Left lobe of liver (tissue), 2 donors: Measurements from ENCODE around the gene USP6NL. TPM values are rescaled to one million over a fixed set of nuclear protein-coding genes. Genes with fewer than 3 reads are reported as not detected.

ENCODE experiments used
- ATAC-seq: fragments of 200-7000 bp; cut with Tn5 transposase; one replicate; pipeline ENCODE4 v1.9.1; 2020; ENCODE audit warnings: mild to moderate bottlenecking, moderate library complexity
- DNase-seq: peaks from one replicate; pipeline ENCODE4 v3.0.0-alpha.2; 2020; ENCODE audit warnings: low spot score
- total RNA-seq: library from RNA; stranded (reverse); gene quantifications from one replicate; pipeline ENCODE4 v1.2.1, GENCODE V29; 2021
- donor health status: DM: no; HTN: no; CAD: no; lungs with moderate emphysema.
- donor health status: DM: no; HTN: yes; CAD: no.

USP6NL gene
- total RNA-seq, 1 donor from 2014 or later: 9.0 TPM

DNA sequence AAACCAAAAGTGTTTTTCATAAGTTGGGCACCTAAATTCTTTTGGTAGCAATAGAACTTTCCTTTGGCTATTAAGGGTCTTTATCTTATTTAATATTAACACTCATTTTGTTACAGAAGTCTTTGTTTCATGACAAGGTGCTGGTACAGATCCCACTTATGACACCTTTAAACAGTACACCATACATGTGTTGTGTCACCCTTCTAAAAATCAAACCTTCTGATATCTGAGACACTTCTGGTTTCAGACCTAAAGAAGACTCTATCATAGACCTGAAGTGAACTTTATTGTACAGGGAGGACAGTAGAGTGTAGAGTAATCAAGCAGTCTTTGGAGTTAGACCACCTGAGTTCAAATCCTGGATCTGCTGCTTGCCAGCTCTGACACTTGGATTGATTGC, 5.8 kb upstream of the USP6NL start:
- no peak for ATAC-seq
- no peak for DNase-seq

DNA sequence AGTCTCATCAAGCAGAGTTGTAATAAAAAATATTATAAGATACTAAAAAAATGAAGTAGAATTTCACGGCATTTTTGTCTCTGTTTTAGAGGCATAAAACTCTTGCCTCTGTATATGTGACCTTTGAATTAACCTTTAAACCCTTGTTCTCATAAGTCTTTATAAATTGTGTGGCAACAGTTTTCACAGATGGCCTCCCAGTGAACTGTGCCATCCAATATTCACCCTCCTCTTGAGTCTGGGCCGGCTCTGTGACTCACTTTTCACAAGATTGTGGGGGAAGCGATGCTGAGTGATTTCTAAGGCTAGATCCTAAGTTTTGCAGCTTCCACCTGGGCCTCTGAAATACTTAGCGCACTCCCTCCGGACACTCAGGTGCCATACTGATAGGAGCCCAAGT, 4.6 kb upstream of the USP6NL start:
- DNase-seq: no peak

DNA sequence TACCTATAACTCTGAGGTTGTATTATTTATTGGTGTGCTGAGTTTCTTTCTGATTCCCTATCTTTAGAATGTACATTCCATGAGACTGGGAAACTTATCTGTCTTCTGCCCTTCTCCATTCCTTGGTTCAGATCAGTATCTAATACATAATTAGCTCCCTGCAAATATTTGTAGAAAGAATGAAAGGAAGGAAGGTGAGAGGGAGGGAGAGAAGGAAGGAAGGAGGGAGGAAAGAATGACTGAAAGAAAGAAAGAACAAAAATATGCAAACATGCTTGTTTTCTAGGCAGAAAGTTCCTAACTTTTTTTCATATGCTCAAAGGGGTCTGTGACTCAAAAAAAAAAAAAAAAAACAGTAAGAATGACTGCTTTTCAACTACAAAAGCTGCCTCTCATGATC, 3.9 kb upstream of the USP6NL start:
- DNase-seq (no peak), ATAC-seq (no peak)

More for the DNA sequence above, 4.6 kb upstream of the USP6NL start:
- ATAC-seq: no peak

DNA sequence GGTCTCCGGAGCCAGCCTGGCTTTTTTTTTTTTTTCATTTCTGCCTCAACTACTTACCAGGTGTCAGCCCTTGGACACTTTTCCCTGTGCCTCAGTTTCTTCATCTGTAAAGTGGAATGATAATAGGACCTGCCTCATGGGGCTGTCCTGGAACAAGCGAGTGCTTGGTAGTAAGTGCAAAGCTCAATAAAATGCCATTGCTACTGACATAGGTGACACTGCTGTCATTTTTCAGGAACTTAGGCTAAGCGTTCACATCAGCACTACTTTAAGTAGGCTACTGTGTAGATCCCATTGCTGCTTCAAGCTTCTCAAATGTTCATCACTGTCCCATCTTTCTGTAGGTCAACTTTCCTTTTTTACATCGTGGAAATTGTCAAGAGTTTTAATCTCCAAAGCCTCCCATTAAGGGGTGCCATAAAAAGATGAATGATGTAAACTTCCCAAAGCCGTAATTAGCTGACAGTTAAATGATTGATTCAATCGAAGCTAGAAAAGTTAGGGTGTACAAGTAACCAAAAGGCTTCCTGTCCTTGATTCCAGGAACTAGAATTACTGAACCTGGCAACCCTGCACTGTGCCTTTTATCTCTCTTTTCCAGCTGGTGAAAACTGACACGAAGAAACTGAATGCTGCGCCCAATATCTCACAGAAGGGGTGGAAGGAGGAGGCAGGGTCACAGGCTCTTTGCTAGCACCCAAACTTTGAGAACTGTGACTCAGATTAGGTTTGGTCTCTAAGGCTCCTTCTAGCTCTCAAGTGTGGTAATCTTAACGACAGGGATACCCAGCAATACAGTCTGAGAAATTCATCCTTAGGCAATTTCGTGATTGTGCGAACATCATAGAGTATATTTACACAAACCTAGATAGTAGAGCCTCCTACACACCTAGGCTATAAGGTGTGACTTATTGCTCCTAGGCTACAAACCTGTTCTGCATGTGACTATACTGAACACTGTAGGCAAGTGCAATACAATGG, 861 bp upstream of the USP6NL start:
- no peak for DNase-seq
- peak; percentile 33 for ATAC-seq

DNA sequence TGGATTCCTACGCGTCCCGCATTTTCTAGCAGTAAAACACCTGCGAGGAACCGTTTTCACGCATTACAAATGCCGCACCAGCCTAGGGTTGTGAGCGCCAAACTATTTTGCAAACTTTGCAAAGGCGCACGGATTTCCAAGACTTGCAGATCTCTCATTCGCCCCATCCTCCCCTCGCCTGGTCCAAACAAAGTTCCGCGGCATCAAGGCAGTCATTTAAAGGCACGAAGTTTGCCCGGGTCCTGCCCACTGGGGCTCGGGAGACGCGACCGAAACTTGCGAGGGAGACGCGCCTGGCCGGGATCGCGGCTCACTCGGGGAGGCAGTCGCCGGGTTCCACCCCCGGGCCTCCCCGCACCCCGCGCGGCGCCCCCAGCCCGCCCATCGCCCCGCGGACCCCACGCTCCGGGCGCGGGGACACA, 613 bp downstream of the USP6NL start:
- DNase-seq: peak; percentile 66
- peak; percentile 34 for ATAC-seq

DNA sequence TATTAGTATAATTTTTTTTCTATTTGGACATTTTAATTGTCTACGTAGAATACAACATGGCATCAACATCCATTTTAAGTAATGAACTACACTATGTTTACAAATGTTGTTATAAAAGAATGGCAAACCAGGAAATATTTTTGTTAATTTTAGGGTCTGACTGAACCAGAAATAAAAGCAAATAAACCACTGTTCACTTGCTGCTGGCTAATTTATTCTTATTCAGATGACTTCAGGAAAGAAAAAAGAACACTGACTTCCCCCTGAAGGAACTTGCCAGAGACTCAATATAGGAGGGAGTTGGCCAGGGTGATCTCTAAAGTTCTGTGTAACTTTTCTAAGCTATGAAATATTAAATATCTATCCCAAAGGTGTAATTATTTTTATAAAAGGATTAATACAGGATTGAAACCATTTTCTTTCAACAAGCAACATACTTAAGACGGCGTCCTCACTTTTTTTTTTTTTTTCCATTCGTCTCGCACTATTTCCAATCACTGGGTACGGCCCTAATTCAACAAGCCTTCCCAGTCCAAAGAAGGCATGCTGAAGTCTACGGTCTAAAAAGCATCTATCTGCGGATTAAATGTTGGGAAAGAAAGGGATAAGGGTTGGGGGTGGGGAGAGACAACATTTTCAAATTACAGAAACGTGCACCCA, 1.2 kb downstream of the USP6NL start:
- ATAC-seq (peak; percentile 1), DNase-seq (no peak)

DNA sequence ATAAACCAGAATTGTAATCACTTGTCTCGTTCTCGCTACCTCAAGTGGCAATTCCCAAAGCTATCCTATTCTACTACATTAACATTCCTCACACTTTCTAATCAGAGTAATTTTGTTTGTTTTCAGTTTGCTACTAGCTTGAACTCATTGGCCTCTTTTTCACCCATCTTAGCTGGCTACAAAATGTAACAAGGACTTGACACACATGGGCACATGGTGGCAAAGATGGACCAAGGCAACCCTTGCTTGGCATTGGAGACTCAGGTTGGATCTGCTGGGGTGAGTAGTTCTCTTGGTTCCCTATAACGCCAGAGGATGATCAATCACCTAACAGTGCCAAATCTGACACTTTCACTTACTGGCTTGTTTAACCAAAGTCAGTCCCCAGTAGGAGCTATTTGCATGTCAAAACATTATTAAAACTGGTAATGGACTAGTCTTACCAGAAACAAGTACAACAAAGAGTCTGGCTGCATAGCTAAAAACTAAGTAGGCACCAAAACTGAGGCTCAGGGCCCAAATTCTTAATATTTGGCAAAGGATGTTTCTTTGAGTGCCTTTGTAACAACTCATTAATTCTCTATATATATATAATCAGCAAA, 1.9 kb downstream of the USP6NL start:
- ATAC-seq (no peak), DNase-seq (no peak)

DNA sequence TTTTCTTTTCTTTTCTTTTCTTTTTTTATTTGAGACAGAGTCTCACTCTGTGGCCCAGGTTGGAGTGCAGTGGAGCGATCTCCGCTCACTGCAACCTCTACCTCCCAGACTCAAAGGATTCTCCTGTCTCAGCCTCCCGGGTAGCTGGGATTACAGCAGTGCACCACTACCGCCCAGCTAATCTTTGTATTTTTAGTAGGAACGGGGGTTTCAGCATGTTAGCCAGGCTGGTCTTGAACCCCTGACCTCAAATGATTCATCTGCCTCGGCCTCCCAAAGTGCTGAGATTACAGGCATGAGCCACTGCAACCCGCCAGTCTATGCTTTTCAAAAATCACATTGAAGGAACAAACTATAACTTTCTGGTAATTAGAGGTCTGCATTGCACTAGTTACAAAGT, 2.4 kb downstream of the USP6NL start:
- DNase-seq: no peak
- ATAC-seq: no peak

DNA sequence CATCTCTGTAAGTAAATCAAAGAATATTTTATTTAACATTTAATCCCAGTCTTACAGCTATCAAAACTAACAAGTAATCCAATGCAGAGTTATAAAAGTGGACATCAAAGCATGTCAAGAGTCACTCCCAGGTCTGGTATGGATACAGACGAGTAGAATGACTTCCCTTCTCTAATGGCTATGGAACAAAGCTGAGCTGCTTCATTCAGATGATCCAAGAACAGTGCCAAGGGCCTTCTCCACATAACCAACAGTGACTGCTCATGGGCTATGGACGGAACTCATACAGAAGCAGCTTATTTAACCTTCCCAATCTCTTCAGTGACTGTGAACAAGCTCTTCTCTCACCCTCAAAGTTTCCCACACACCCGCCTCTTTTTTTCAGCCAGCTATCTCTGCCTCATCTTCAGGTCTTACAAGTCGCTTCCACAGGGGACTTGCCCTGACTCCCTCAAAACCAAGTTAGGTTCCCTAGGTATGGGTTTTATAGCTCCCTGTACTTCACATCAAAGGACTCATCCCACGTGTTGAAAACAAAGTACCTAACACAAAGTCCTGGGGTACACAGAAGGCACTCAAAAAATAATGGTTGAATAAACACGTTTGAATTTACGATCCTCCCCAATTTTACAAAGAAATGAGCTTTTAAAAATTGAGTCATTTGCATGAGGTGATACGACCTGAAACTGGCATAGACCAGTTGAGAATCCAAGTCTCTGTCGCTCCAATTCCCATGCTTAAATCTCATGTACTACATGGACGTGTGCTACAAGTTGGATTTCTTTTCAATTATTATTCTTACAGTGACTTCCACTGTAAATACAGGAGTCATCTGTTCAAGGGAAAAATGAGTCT, 3.1 kb downstream of the USP6NL start:
- DNase-seq: no peak
- no peak for ATAC-seq

DNA sequence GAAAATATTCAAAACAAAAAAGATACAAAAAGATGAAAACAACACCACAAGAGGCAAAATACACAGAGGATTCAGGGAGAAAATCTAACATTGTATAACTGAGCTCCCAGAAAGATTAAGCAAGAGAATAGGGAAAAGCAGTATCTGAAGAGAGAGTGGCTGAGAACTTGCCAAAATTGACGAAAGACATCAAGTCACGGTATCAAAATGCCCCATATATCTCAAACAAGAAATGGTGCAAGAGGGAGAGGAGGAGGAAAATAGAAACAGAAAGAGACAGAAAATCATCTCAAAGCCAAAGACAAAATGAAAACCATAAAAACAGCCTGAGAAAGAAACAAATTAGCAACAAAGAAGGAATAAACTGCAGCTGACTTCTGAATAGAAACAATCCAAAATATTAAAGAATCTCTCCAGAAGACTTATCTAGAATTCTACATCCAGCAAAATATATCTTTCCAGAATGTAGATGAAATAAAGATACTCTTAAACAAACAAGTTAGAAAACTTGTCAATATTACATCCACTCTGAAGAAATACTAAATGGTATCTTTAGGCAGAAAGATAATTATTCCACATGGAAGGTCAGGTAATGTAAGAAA, 5.5 kb downstream of the USP6NL start:
- ATAC-seq (peak; percentile 72), DNase-seq (no peak)

DNA sequence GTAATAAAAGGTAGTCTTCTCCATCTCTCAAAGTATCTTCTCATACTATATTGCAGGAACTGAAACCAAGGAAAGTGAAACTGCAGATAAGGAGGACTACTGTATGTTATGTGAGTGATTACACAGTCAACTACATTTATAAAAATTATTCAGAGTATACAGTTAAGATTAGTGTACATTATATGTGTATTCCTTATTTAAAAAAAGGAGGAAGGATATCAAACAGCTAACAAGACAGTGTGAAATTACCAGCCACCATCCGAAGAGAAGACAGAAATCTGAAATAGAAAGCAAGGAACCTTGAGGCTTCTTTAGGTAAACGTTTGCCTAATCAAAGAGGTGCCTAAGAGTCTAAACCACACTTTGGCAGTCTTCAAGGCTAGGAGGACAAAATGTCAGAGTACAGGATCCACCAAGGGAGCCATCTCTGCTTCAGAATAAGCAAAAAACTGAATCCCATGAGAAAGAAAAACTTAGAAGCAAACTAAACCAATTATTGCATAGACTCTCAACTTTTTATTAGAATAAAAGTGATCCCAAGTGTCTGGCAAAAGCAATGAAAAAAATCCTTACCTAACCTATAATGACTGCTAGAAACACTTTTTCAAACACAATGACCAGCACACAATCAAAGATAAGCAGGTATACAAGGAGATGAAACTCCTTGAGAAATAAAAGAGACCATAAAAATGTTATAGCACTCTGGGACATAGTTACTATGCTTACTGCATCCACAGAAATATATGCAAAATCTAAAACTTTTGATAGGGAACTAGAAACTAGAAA, 6.4 kb downstream of the USP6NL start:
- ATAC-seq (no peak), DNase-seq (no peak)

DNA sequence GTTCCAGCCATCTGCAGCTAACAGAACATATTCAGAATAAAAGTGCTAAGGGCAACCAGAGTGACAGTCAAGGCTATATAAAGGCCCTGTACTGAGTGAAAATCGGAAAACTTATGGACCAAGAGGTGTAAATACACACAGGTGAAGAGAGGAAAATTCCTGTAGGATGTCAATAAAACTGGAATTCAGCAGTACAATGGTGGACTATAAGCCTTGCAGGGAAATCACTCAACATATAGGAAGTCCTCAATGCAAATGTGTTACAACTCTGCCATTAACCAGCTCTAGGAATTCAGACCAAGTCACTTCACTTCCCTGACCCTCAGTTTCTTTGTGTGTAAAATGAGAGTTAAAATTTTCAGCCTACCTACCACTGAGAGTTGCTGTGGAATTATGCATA, 7.7 kb downstream of the USP6NL start:
- ATAC-seq: no peak
- DNase-seq: no peak

DNA sequence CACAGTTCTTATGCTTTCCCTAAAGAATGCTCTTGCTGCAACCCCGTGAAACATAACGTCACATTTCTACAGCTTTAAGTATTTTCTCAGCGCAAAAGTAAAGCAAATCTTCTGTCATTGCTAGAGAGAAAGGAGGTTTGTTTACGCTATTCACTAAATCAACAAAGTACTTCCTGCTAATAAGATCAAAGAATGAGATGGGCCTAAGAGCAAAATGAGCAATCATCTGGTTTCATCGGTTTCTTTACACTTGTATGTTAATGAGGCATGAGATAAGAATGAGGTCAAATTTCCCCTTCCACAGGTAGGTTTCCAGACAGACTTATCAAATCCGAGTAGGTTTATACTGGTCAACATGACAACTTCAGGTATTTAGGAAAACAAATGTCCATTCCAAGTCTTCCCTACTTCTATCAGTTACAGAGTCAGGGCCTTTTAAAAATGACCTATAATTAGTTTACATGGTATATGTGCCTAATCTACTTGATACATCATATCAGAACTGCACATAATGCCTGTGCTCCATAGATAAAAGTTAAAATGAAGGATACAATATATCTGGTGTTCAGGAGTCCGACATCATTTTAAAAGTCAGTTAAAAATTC, 8.4 kb downstream of the USP6NL start:
- DNase-seq: no peak
- ATAC-seq: peak; percentile 66

DNA sequence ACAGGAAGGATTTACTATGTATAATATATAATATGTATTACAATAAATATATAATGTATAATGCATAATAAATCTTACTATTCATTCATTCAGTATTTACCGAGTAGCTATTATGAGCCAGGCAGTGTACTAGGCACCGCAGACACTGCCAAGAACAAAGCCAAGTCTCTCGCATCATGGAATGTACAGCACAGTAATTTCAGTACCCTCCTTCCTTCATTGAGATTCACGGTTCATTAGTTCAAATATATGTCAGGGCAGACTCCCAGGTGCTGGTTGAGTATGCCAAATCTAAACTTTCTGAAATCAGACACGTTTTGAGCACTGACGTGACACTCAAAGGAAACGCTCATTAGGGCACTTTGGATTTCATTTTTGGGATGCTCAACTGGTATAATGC, 9.1 kb downstream of the USP6NL start:
- ATAC-seq (no peak), DNase-seq (no peak)

DNA sequence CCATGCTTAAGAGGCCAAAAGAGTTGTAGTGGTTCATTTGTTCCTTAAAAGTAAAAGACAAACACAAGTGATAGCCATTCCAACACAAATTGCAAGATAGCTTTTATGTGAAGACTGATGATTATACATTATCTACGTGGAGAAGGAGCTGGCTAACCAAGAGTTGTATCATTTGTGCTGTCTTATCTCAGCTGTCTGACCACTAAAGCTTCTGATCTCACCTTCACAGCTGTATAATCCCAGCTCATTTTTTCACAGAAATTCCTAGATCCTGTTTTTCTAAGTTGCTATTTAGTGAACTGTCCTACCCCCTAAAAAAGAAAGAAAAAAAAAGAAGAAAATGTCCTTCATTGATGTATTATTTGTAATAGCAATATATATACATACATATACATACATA, 9.8 kb downstream of the USP6NL start:
- no peak for DNase-seq
- ATAC-seq: no peak

DNA sequence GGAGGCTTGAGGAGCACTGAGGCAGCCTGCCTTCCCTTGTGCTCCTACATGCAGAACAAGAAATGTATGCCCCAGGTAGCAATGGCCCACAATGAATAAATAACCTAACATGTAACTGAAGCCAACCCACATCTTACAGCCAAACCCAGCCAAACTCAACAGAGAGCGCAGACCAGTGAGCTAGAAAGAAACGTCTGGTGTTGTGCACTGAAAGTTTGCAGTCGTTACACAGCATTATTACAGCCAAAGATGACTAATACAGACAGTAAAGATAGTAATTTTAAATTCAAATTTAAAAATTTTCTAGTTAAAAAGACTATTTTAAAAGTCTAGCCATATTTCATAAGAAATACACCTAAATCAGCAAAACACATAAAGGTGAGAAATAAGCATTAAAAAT, 11.2 kb downstream of the USP6NL start:
- DNase-seq (no peak), ATAC-seq (no peak)

DNA sequence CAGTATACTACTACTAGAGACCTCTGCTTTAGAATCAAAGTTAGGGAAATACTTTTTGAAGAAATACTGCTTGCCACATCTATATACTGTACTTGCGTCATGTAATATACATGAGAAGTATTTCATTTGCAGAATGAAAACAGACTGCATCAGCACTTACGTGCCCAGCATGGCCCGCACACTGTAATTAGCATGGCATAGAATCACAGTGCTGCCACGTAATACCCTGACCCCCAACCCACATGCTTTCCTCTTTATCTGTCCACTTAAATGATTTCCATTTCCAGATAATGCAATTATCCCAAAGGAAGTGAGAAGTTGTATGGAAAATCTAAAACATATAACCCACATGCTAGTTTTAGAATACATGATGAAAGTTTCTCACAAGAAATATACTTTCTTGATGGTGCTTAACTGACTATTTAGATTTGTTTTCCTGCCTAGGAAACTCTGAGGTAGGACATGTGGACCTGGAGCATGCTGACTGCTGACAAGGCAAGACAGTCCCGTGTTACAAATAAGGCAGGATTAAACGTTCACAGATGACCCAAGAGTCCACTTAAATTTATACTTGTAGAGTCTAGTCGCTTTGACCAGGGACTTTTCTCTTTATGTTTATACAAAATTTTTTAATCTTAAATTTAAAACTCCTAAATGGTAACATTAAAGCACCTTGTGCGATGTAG, 12.6 kb downstream of the USP6NL start:
- ATAC-seq: peak; percentile 67
- DNase-seq: no peak

DNA sequence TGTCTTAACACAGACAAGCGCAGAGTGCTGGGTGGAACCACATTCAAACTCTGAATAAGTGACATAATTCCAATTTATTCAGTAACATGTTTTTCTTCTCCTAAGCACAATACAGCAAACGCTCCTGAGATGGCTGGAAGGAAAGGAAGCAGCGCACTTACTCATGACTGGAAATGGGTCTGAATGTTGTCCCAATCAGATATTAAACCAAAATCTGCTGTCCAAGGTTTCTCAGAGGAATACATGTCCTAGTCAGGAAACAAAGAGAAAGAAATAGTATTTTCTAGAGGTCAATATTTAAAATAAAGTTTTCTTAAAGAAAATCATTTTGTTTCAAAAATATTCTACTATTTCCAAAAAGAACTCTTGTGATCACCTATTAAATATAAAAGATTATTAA, 14.0 kb downstream of the USP6NL start:
- ATAC-seq: no peak
- DNase-seq: no peak

DNA sequence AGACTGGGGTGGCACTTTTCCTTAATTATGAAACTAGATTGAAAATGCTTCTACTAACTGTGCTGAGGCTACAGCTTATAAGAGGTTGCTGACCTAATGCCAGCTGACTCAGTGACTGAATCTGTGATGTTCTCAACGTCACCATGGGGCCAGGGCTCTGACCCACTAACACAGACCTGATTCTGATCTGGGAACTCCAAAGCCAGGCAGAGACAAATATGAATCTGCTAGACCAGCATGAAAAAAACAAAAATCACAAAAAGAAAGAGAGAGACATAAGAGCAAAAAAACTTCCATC, 16.1 kb downstream of the USP6NL start:
- ATAC-seq (peak; percentile 48), DNase-seq (no peak)
